HEK293 (cell line): Measurements from ENCODE around the gene NHERF2.
A peak's percentile ranks its signal among the peaks of the same experiment; 100 is the strongest.

Experiments used
- CTCF ChIA-PET: fragments of 350-600 bp; formaldehyde crosslinking; extraction: SDS; loops from one replicate; lab custom pipeline; 2021; ENCODE audit warnings: antibody characterized with exemption; lab: Yijun Ruan, JAX
- POLR2A ChIA-PET: fragments of 300-600 bp; formaldehyde crosslinking; extraction: SDS; loops from one replicate; lab custom pipeline; 2020; ENCODE audit warnings: antibody characterized with exemption, inconsistent platforms; lab: Yijun Ruan, JAX
- H3K27ac ChIP-seq: fragments of 200-500 bp; sonication (Bioruptor generic); 2 replicates; pipeline ENCODE4 v1.5.1; 2014; ENCODE audit warnings: low read depth, low read length, control low read depth, inconsistent platforms; ENCODE audit errors: extremely low read depth
- H3K36me3 ChIP-seq, 2 experiments: fragments of 200-500 bp in 1 of 2; sonication (Bioruptor generic) in 1 of 2; 1 replicate in 1 of 2; 2 replicates in 1 of 2; pipeline ENCODE4 v1.5.1; 2014 to 2017; ENCODE audit warnings: inconsistent platforms in 2 of 2, low read length in 2 of 2; ENCODE audit not compliant: control insufficient read depth in 2 of 2, insufficient read depth in 1 of 2
- H3K4me1 ChIP-seq: fragments of 200-500 bp; sonication (Bioruptor generic); 2 replicates; pipeline ENCODE4 v1.5.1; 2014; ENCODE audit warnings: mild to moderate bottlenecking, low read length, inconsistent platforms; ENCODE audit not compliant: control insufficient read depth, insufficient read depth
- H3K4me3 ChIP-seq: 2 replicates; pipeline ENCODE4 v1.5.1; 2011; ENCODE audit warnings: low read depth, mild to moderate bottlenecking, control low read depth, low read length, moderate library complexity
- H3K9me3 ChIP-seq: fragments of 200-500 bp; sonication (Bioruptor generic); 2 replicates; pipeline ENCODE4 v1.5.1; 2014; ENCODE audit warnings: low read depth, low read length, inconsistent platforms; ENCODE audit not compliant: control insufficient read depth, insufficient read depth
- ATF2 ChIP-seq: fragments of 450-650 bp; formaldehyde crosslinking; IDR thresholded peaks from 2 replicates; pipeline ENCODE4 v1.5.1; 2016; ENCODE audit warnings: missing biosample characterization, missing genetic modification characterization, low read depth
- GLI2 ChIP-seq: fragments of 450-650 bp; formaldehyde crosslinking; IDR thresholded peaks from 2 replicates; pipeline ENCODE4; 2017; ENCODE audit warnings: missing biosample characterization, missing genetic modification characterization, low read depth, borderline replicate concordance
- HIC1 ChIP-seq: fragments of 450-650 bp; formaldehyde crosslinking; IDR thresholded peaks from 2 replicates; pipeline ENCODE4 v1.5.1; 2016; ENCODE audit warnings: missing biosample characterization, missing genetic modification characterization
- KLF16 ChIP-seq: fragments of 450-650 bp; formaldehyde crosslinking; IDR thresholded peaks from 2 replicates; pipeline ENCODE4 v1.5.1; 2017; ENCODE audit warnings: missing biosample characterization, missing genetic modification characterization
- KLF8 ChIP-seq: fragments of 450-650 bp; formaldehyde crosslinking; IDR thresholded peaks from 2 replicates; pipeline ENCODE4 v1.5.1; 2016; ENCODE audit warnings: missing biosample characterization, missing genetic modification characterization
- KLF9 ChIP-seq: fragments of 450-650 bp; formaldehyde crosslinking; IDR thresholded peaks from 2 replicates; pipeline ENCODE4 v1.5.1; 2016; ENCODE audit warnings: missing biosample characterization, missing genetic modification characterization, low read depth
- MEIS1 ChIP-seq: sonication (generic); formaldehyde crosslinking; IDR thresholded peaks from 2 replicates; pipeline ENCODE4 v1.8.1; 2022; ENCODE audit warnings: missing genetic modification reagents, mild to moderate bottlenecking, borderline replicate concordance
- SCRT2 ChIP-seq: fragments of 450-650 bp; formaldehyde crosslinking; IDR thresholded peaks from 2 replicates; pipeline ENCODE4 v1.5.1; 2016; ENCODE audit warnings: missing biosample characterization, missing genetic modification characterization
- SP2 ChIP-seq: fragments of 450-650 bp; formaldehyde crosslinking; IDR thresholded peaks from 2 replicates; pipeline ENCODE4 v1.5.1; 2016; ENCODE audit warnings: missing biosample characterization, missing genetic modification characterization
- ZBTB21 ChIP-seq: fragments of 450-650 bp; formaldehyde crosslinking; IDR thresholded peaks from 2 replicates; pipeline ENCODE4 v1.5.1; 2017; ENCODE audit warnings: missing biosample characterization, missing genetic modification characterization
- ZFP41 ChIP-seq: fragments of 450-650 bp; formaldehyde crosslinking; IDR thresholded peaks from 2 replicates; pipeline ENCODE4 v1.5.1; 2016; ENCODE audit warnings: missing biosample characterization, missing genetic modification characterization, borderline replicate concordance
- ZNF140 ChIP-seq: fragments of 450-650 bp; formaldehyde crosslinking; IDR thresholded peaks from 2 replicates; pipeline ENCODE4 v1.5.1; 2016; ENCODE audit warnings: missing biosample characterization, missing genetic modification characterization
- ZNF214 ChIP-seq: fragments of 450-650 bp; formaldehyde crosslinking; IDR thresholded peaks from 2 replicates; pipeline ENCODE4 v1.5.1; 2017; ENCODE audit warnings: missing biosample characterization, mild to moderate bottlenecking, missing genetic modification characterization, borderline replicate concordance
- ZNF266 ChIP-seq: fragments of 450-650 bp; formaldehyde crosslinking; IDR thresholded peaks from 2 replicates; pipeline ENCODE4 v1.5.1; 2016; ENCODE audit warnings: missing biosample characterization, missing genetic modification characterization, low read depth
- ZNF521 ChIP-seq: fragments of 450-650 bp; formaldehyde crosslinking; IDR thresholded peaks from 2 replicates; pipeline ENCODE4 v1.5.1; 2017; ENCODE audit warnings: missing biosample characterization, mild to moderate bottlenecking, missing genetic modification characterization
- ZNF585B ChIP-seq: fragments of 450-650 bp; formaldehyde crosslinking; IDR thresholded peaks from 2 replicates; pipeline ENCODE4 v1.5.1; 2016; ENCODE audit warnings: missing biosample characterization, missing genetic modification characterization
- ZNF600 ChIP-seq: fragments of 450-650 bp; formaldehyde crosslinking; IDR thresholded peaks from 2 replicates; pipeline ENCODE4 v1.5.1; 2016; ENCODE audit warnings: missing biosample characterization, missing genetic modification characterization
- ZNF624 ChIP-seq: fragments of 450-650 bp; formaldehyde crosslinking; IDR thresholded peaks from 2 replicates; pipeline ENCODE4 v1.5.1; 2017; ENCODE audit warnings: missing biosample characterization, missing genetic modification characterization
- ZNF664 ChIP-seq: fragments of 450-650 bp; formaldehyde crosslinking; IDR thresholded peaks from 2 replicates; pipeline ENCODE4 v1.5.1; 2016; ENCODE audit warnings: missing biosample characterization, missing genetic modification characterization
- ZNF777 ChIP-seq: fragments of 450-650 bp; formaldehyde crosslinking; IDR thresholded peaks from 2 replicates; pipeline ENCODE4 v1.5.1; 2017; ENCODE audit warnings: missing biosample characterization, missing genetic modification characterization, borderline replicate concordance
- ZNF791 ChIP-seq: fragments of 450-650 bp; formaldehyde crosslinking; IDR thresholded peaks from 2 replicates; pipeline ENCODE4 v1.5.1; 2016; ENCODE audit warnings: missing biosample characterization, missing genetic modification characterization
- ZNF792 ChIP-seq: fragments of 450-650 bp; formaldehyde crosslinking; IDR thresholded peaks from 2 replicates; pipeline ENCODE4 v1.5.1; 2016; ENCODE audit warnings: missing biosample characterization, missing genetic modification characterization

Gene NHERF2

GRCh38 chr16:2086106-2086742 is 59.5 kb downstream of the NHERF2 start:
- POLR2A ChIA-PET, result no interaction called here
- no peaks in the 10 kb centered on the region for H3K4me1 ChIP-seq
- CTCF ChIA-PET, result interaction anchor here (2.3 kb wide), 1 partner anchor 55 kb away, joined by 9 read pairs; no protein-coding TSS in a partner anchor
- H3K4me3 ChIP-seq, result no peak overlapping the region
- peaks cover 0 to 96% of the 10 kb centered on the region in 2 experiments; a peak in 1 of 3 replicates for H3K36me3 ChIP-seq
- H3K9me3 ChIP-seq, result no peaks in the 10 kb centered on the region
- TF ChIP-seq HIC1 (peak; percentile 19; the same call in 1 of the 2 replicates), ZNF521 (no peak), ATF2 (tag by site-specific recombination) (peak; percentile 45; the same call in 1 of the 2 replicates), ZNF792 (tag by site-specific recombination) (no peak), ZBTB21 (tag by site-specific recombination) (no peak)
- no peak overlapping the region for H3K27ac ChIP-seq

- ChIA-PET CTCF (interaction anchor here (0.6 kb wide), 1 partner anchor 64 kb away, joined by 4 read pairs; no protein-coding TSS in a partner anchor), POLR2A (no interaction called here)
- Histone ChIP-seq H3K9me3 (no peaks in the 10 kb centered on the region), H3K4me3 (no peak overlapping the region), H3K27ac (no peak overlapping the region), H3K4me1 (no peaks in the 10 kb centered on the region), H3K36me3 (peaks cover 0 to 96% of the 10 kb centered on the region in 2 experiments; a peak in 1 of 3 replicates)
- TF ChIP-seq ZNF664 (no peak), ZNF600 (tag by site-specific recombination) (peak; percentile 46; the same call in 1 of the 2 replicates), ZNF585B (tag by site-specific recombination) (peak; percentile 52)
Measured at GRCh38 chr16:2086812-2087747, 60.4 kb downstream of the NHERF2 start.

GRCh38 chr16:2087748-2088631 is 61.3 kb downstream of the NHERF2 start:
- CTCF ChIA-PET, result no interaction called here
- H3K36me3 ChIP-seq, result peaks cover 0 to 96% of the 10 kb centered on the region in 2 experiments; a peak in 1 of 3 replicates
- no peak overlapping the region for H3K4me3 ChIP-seq
- no peaks in the 10 kb centered on the region for H3K9me3 ChIP-seq
- peak overlapping the region; percentile 30; the same call in 1 of the 2 replicates for H3K27ac ChIP-seq
- H3K4me1 ChIP-seq, result no peaks in the 10 kb centered on the region
- POLR2A ChIA-PET, result interaction anchor here (0.6 kb wide), 1 partner anchor 12 kb away, joined by 3 read pairs; no protein-coding TSS in a partner anchor
- TF ChIP-seq ZNF777 (tag by site-specific recombination) (no peak), ZNF791 (tag by site-specific recombination) (no peak), KLF9 (tag by site-specific recombination) (peak; percentile 31; the same call in 1 of the 2 replicates), SCRT2 (no peak), MEIS1 (CRISPR knock-in tag) (no peak), SP2 (tag by site-specific recombination) (no peak), ZFP41 (tag by site-specific recombination) (no peak), ZNF266 (no peak), ZNF624 (tag by site-specific recombination) (no peak), ZNF214 (no peak), HIC1 (peak; percentile 30; the same call in 1 of the 2 replicates), KLF16 (tag by site-specific recombination) (no peak), GLI2 (tag by site-specific recombination) (no peak), KLF8 (0 out of 2 replicates have a peak, but pooled peaks have one; percentile 3), ZNF140 (tag by site-specific recombination) (no peak)
